NCI-H1105 treated with DMSO at 0.1 percent for 48 hours (cell line): ENCODE data around the gene NIT2.
A peak's percentile ranks its signal among the peaks of the same experiment; 100 is the strongest.
"Not testable (repeated sequence)": the region's sequence is repeated elsewhere in the genome, so short reads cannot be mapped to it uniquely, and the experiment has no call there.

Source experiments
- DNase-seq: peaks from one replicate; lab custom pipeline; 2025; lab: John Stamatoyannopoulos, UW

Gene NIT2, protein sequence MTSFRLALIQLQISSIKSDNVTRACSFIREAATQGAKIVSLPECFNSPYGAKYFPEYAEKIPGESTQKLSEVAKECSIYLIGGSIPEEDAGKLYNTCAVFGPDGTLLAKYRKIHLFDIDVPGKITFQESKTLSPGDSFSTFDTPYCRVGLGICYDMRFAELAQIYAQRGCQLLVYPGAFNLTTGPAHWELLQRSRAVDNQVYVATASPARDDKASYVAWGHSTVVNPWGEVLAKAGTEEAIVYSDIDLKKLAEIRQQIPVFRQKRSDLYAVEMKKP

DNA sequence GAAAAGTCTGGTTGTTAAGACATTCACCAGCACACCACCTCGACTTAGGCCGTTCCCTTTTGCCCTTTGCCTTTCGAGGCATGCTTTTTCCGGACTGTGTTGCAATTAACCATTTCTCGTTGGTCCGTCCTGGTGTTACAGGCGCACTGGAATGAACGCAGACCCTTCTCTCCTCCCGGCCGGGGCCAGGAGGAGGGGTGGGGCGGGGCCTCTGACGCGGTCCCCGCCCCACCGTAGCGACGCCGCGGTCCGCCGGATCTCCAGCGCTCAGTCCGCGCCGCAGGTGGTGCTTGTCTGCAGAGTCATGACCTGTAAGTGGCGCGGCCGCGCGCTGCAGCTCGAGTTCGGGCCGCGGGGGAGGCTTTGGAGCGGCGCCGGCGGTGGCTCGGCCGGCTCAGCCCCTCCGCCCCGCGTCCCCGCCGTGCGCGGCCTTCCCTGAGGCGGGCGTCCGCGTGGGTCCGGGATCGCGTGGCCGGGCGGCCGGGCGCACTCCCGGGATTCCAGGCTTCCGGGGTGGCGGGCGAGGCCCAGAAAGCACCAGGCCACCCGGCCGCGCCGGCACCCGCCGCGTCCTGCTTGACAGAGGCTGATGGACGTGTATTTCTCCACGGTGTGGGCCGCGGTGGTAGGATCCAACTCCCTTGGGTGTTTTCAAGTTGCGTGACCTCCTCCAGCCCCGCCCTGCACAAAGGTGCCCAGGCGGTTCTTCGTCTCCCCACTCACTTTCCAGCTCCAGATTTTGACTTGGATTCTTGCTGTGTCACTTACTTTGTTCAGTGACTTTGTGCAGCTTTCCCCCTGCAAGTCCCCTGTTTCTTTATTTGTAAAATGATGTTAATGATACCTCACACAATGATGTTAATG is at the start of gene NIT2:
TSS of gene NIT2 (plus strand) at position 270 of the 864 bp plus-strand sequence. CDS start at position 305, 35 bp downstream.
- DNase-seq = peak; percentile 72

DNA sequence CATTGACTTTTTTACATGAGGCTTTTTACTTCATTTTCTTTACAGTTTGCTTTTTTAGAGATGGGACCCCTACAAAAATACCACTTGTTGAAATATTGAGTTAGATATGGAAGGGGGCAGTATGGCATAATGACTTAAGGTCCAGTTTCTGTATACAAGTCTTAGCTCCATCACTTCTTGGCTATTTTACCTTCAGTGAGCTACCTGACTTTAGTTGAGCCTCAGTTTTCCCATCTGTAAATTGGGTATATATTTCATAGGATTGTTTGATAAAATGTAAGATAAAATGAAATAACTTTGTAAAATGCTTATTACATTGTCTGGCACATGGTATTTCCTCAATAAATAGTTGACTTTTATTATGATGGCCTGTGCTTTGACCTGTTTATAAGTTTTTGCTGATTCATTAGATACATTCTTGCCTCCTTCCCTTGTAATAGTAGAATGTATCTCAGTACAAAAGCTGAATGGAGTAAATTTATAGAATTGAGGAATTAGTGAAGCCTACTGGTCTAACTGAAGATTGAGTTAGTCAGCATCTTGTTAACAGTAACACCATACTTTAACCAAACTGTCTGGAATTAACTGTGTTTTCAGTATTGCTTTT is 46.2 kb upstream of the NIT2 start:
- DNase-seq = no peak

DNA sequence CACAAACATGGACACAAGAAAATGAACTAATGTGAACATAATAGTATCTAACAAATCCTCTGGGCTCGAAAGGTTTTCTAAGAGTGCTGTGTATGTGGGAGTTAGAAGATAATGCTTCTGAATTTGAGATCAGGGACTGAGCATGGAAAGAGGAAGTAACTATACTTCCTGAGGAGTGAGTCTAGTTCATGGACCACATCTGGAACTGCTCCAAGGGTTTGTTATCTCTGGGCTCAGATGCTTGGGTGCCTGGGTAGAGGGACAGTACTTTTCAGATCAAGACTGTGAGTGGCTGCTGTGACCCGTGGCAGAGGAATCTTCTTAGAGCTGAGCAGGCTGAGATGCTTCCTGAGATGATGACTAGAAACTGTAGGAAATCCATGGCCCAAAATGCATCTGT is 45.2 kb upstream of the NIT2 start:
- DNase-seq = no peak

DNA sequence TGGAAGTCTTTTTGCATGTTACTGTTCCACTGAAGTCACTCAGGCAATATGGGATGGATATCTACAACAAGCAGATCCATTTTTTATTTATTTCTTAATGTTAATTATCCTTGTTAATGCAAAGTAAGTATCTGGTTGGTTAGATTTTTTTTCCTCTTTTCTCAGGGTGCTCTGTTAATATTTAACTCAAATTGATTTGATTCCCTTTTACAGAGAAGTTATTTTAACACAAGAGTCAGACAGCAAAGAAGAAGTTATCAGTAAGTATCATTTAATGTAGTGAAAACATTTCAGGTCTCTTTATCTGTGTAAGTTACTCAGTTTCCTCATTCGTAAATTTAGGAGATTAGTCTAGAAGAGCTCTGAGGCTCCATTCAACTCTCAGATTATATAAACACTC is 39.5 kb upstream of the NIT2 start:
- no peak for DNase-seq

GRCh38 chr3:100297784-100298183 is 36.8 kb upstream of the NIT2 start:
- no peak for DNase-seq

DNA sequence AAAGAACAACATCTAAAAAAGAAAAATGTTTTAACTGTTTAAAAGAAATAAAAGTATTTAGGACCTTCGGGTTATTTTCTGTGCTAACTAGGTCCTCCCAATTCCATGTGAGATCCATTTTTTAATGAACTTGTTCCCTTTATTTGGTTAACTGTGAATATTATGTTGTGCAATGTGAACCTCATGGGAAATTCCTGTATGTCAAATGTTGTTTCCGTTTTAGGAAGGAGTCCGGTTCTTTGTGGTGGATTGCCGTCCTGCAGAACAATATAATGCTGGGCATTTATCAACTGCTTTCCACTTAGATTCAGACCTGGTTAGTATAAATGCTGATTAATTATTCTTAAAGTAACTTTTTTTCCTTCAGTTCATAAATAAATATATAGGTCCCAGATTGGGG is 35.5 kb upstream of the NIT2 start:
- no peak for DNase-seq

- no peak for DNase-seq
Measured at GRCh38 chr3:100306695-100307094, 27.9 kb upstream of the NIT2 start.

DNA sequence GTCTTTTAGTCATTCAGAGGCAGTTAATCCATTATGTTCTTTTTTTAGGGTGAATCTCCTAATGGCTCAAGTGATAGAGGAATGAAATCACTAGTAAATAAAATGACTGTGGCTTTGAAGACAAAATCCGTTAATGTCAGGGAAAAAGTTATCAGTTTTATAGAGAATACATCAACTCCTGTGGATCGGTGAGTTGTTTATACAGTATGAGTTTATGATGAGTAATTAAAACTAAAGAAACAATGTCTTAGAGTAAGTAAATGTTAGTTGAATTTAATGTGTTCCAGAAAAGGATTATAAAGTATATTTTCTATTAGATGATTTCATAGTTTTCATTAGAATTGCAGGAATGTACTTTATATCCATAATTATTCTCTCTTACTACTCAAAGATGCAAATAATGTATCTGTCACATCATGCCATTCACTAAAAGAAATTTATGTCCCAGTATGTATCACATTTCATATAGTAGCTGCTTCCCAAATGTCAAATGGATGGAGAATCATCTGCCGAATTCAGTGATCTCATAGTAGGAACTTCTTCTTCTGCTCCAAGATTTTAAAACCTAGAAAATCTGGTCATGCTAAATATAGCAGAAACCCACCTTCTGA is 24.1 kb upstream of the NIT2 start:
- no peak for DNase-seq

- DNase-seq = no peak
Measured at GRCh38 chr3:100311011-100311410, 23.5 kb upstream of the NIT2 start.

GRCh38 chr3:100316641-100317069 is 17.9 kb upstream of the NIT2 start:
- DNase-seq = no peak

GRCh38 chr3:100317912-100318311 is 16.6 kb upstream of the NIT2 start:
- no peak for DNase-seq

DNA sequence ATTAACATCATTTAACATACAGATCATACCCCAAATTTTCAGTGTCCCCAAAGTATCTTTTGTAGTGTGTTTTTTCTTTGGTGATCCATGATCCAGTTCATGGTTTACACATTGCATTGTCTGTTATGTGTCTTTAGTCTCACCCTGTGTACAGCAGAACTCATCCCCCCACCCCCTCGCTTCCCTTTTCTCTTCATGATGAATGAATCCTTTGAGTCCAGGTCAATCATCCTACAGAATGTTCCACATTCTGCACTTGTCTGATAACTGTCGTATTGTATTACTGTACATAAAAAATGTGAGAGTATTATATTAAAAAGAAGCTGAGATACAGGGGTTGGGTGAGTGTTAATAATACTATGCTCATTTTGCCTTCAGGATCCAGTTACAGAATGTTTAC is 14.6 kb upstream of the NIT2 start:
- no peak for DNase-seq

DNA sequence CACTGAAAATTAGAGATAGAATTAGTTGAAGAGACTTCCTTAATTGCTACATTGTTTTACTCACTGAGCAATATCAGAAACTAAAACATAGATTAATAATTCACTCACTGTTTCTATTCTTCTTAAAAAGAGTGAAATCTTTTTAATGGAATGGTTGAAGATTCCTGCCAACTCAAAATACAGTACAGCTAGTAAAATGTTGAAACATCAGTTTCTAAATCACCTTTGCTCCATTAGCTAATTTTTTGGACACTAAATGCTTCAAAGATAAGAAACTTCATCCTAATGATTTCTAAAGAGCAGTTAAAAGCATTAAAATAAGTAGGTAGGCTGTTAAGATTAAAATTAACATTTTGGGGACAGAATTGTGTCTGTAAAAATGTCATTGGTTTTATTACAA is 10.5 kb upstream of the NIT2 start:
- DNase-seq = no peak

DNA sequence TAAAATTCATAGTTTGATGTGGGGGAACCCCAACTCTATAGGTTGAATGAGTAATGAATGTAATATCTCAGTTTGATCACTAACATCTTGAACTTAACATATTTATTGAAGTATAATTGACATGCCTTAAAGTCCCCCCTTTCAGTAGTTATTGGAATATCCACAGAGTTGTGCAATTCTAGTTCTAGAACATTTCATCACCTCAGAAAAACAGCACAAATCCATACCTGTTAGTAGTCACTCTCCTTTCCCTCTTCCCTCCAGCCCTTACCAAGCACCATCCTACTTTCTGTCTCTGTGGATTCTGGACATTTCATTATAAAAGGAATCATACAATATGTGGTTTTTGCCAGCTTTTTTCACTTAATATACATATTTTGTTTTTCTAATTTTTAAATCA is 8.7 kb upstream of the NIT2 start:
- DNase-seq = no peak

- not testable (repeated sequence) for DNase-seq
Measured at GRCh38 chr3:100327377-100327776, 7.2 kb upstream of the NIT2 start.

DNA sequence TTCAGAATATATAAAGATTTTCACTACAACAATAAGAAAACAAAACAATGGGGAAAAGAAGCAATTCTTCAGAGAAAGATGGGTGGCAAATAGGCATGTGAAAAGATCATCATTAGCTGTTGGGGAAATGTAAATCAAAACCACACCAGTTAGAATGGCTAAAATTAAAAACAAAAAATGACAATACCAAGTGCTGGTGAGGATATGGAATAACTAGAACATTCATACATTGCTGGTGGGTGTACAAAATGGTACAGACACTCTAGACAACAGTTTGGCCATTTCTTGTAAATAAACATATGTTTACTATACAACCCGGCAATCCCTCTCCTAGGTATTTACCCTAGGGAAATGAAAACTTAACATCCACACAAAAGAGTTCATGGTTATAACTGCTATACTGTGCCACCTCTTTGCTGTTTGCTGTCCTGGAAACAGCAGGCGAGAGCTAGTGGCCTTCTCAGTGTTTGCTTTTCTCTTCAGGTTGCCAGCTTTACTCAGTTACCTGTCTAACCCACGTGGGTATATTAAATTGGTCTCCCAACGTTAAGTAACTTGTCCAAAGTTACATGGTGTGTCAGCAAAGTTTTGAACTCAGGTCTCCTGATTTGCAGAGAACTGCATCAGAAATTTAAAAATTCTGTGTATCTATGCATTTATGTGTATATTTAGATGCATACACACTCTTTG is 4.6 kb upstream of the NIT2 start:
- DNase-seq = no peak

- no peak for DNase-seq
Measured at GRCh38 chr3:100330651-100331050, 3.9 kb upstream of the NIT2 start.

DNA sequence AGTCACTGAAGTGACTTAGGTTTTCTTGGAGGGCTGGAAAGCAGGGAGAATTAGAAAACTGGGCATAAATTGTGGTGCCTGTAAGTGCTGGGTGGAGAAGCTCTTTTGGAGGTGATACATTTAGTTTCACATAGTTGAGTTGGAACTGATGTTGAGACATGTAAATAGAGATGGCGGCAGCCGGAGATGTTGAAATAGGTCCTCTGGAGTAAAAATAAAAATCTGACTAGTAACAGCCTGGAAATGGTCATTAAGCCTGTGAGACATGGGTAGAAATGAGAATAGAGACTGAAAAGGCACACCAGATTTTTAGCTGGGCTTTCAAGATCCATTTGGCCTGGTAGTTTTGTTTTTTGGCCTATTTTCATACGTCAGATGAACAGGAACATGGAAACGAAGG is 2.9 kb upstream of the NIT2 start:
- no peak for DNase-seq

DNA sequence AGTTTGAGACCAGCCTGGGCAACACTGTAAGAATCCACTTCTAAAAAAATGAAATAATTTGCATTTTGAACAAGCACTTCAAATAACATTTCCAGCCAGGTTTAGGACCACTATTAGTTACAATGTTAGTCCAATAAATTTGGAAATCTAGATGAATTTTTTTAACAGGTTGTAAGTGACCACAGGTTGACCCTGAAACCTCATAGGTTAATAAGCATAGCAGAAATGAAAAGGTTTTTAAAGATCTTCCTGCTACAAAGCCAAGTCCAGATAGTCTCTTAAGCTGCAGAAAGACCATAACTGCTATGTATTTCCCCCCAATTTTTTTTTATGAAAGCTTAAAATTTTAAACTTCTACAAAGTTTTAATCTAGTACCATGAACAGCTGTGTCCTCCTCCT is 1.5 kb upstream of the NIT2 start:
- no peak for DNase-seq

DNA sequence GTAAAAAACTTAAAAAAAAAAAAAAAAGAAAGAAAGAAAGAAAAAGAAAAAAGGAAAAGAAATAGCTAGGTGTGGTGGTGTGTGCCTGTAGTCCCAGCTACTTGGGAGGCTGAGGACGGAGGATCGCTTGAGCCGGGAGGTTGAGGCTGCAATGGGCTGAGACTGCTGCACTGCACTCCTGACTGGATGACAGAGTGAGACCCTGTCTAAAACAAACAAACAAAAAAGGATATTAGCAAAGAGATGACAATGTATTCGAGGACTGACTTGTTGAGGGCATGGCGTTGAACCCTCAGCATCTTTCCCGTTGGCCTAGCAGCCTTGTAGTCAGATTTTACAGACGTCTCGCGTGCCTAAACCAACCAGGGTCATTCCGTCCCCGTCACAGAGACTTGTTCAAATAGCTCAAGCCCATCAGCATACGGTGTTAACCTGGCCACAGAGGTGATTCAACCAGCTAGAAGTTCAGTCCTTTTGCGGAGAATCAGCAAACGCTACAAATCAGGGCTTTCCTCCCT is 528 bp upstream of the NIT2 start:
- no peak for DNase-seq

- DNase-seq = no peak
Measured at GRCh38 chr3:100335434-100335833, 877 bp downstream of the NIT2 start.

GRCh38 chr3:100336229-100336628 is 1.7 kb downstream of the NIT2 start:
- not testable (repeated sequence) for DNase-seq
